GM23248 (cell line): ENCODE measurements around the gene FAT3. TPM values are rescaled to one million over a fixed set of nuclear protein-coding genes. Genes with fewer than 3 reads are reported as not detected.

Experiments used
- DNase-seq: peaks from one replicate; pipeline ENCODE4 v3.0.0-alpha.2; 2015
- H2AFZ ChIP-seq: fragments of 200-600 bp; sonication (generic); 2 replicates; pipeline ENCODE4 v1.6.1; 2016; ENCODE audit warnings: antibody characterized with exemption
- H3F3A ChIP-seq: fragments of 200-600 bp; sonication (generic); 2 replicates; pipeline ENCODE4 v1.6.1; 2016; ENCODE audit warnings: mild to moderate bottlenecking, antibody characterized with exemption, mixed run types; ENCODE audit not compliant: insufficient read depth
- H3K27ac ChIP-seq: fragments of 200-600 bp; sonication (generic); 2 replicates; pipeline ENCODE4 v1.5.1; 2016; ENCODE audit warnings: mild to moderate bottlenecking
- H3K27me3 ChIP-seq: fragments of 200-600 bp; sonication (generic); replicated peaks from 2 replicates; pipeline ENCODE4 v1.6.1; 2016; ENCODE audit warnings: mild to moderate bottlenecking; ENCODE audit not compliant: insufficient read depth
- H3K36me3 ChIP-seq: fragments of 200-600 bp; sonication (generic); 2 replicates; pipeline ENCODE4 v1.6.1; 2016; ENCODE audit warnings: low read depth, mild to moderate bottlenecking
- H3K4me1 ChIP-seq: fragments of 200-600 bp; sonication (generic); 2 replicates; pipeline ENCODE4 v1.6.1; 2016; ENCODE audit warnings: mild to moderate bottlenecking; ENCODE audit not compliant: insufficient read depth
- H3K4me2 ChIP-seq: fragments of 200-600 bp; sonication (generic); one replicate; pipeline ENCODE4 v1.6.1; 2016; ENCODE audit warnings: mild to moderate bottlenecking; ENCODE audit not compliant: unreplicated experiment
- H3K4me3 ChIP-seq: fragments of 200-600 bp; sonication (generic); 2 replicates; pipeline ENCODE4 v1.5.1; 2016; ENCODE audit warnings: mild to moderate bottlenecking
- H3K79me2 ChIP-seq: fragments of 200-600 bp; sonication (generic); 2 replicates; pipeline ENCODE4 v1.6.1; 2016; ENCODE audit warnings: mild to moderate bottlenecking; ENCODE audit not compliant: insufficient read depth
- H3K9ac ChIP-seq: fragments of 200-600 bp; sonication (generic); 2 replicates; pipeline ENCODE4 v1.6.1; 2016; ENCODE audit warnings: mild to moderate bottlenecking
- H3K9me2 ChIP-seq: fragments of 200-600 bp; sonication (generic); 2 replicates; pipeline ENCODE4 v1.6.1; 2016; ENCODE audit warnings: mixed run types, mild to moderate bottlenecking, moderate library complexity; ENCODE audit not compliant: insufficient read depth
- H3K9me3 ChIP-seq: fragments of 200-600 bp; sonication (generic); one replicate; pipeline ENCODE4 v1.6.1; 2017; ENCODE audit warnings: low read depth
- H4K20me1 ChIP-seq: fragments of 200-600 bp; sonication (generic); 2 replicates; pipeline ENCODE4 v1.6.0; 2016; ENCODE audit not compliant: insufficient read depth
- EZH2 ChIP-seq: fragments of 200-600 bp; sonication (generic); IDR thresholded peaks from 2 replicates; pipeline ENCODE4 v1.6.1; 2018; ENCODE audit warnings: antibody characterized with exemption, mild to moderate bottlenecking; ENCODE audit not compliant: insufficient read depth, poor library complexity, severe bottlenecking
- EZH2phosphoT487 ChIP-seq: fragments of 200-600 bp; sonication (generic); IDR thresholded peaks from 2 replicates; pipeline ENCODE4 v1.6.1; 2018; ENCODE audit warnings: antibody characterized with exemption, moderate library complexity, mild to moderate bottlenecking, low read depth; ENCODE audit not compliant: insufficient read depth
- WGBS, 2 experiments: methylation state at CpG; one replicate each; pipeline ENCODE4 v1.1.6; 2015 to 2017; ENCODE audit warnings: low lambda C conversion rate in 2 of 2, low coverage in 1 of 2; ENCODE audit errors: missing lambda C conversion rate in 2 of 2; 5-methylcytosine and 5-hydroxymethylcytosine counted together
- in situ Hi-C: fragments of 300-500 bp; cut with MboI; formaldehyde crosslinking; loops from 2 replicates; pipeline ENCODE4 v1.15.0; 2020
- polyA plus RNA-seq: library from polyadenylated mRNA; unstranded; fragments of >200 nt; fragmentation: Nextera tagmentation; extraction: Ambion mirVana; gene quantifications from 2 replicates; pipeline ENCODE4 v1.2.1, GENCODE V29; 2016
- total RNA-seq: library from RNA; depleted of rRNA; stranded (reverse); fragments of >200 nt; shearing (Covaris generic); gene quantifications from 2 replicates; pipeline ENCODE4 v1.2.3, GENCODE V29; 2014

Gene FAT3
- total and polyA plus RNA-seq, 2 experiments from 2014 or later: 0.19 to 1.9 TPM

DNA sequence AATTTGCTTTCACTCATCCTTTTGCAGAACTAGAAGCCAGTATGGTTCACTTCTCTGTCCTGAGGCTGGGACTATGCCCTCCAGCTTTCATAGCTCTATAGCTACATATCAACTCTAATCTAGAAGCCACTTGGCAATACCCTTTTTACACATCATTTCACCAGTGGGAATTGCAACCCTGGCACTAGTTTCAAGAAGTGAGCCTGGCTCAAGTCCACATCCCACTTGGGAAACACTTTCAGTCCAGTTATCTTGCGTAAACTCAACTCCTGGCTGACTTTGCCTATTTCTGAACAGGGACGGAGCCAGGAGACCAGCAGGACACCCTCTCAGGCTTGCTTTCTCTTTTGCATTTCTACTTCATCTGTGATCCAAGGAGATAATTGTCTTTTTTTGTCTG, 19.9 kb upstream of the FAT3 start:
- no peak for DNase-seq
- TF ChIP-seq EZH2phosphoT487: no peak
- no peak for TF ChIP-seq EZH2
- in situ Hi-C loops: no loop called here

DNA sequence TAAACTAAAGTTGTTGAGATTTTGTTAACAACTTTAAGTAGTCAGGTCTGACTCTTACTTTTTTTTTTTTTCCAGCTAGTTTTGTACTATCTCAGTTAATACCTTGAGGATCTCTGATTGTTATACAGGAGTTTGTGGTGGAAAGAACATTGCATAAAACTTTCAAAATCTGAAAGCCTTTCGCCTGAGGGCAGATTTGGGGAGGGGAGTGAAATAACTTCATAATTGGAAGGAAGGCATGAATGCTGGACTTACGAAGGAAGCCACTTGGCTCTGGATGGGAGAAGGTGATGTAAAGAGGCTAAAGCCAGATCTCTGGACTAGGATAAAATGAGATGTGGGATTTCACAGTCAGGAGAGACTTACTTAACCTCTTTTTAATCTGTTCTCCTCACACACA, 18.2 kb upstream of the FAT3 start:
- Histone ChIP-seq H3F3A (no peaks in the 10 kb centered on the region), H3K4me1 (no peaks in the 10 kb centered on the region), H3K9ac (no peak overlapping the region), H3K9me2 (no peaks in the 10 kb centered on the region), H4K20me1 (no peaks in the 10 kb centered on the region), H3K36me3 (no peaks in the 10 kb centered on the region), H3K4me3 (no peak overlapping the region), H2AFZ (no peak overlapping the region), H3K9me3 (no peaks in the 10 kb centered on the region), H3K4me2 (no peak overlapping the region), H3K27ac (no peak overlapping the region), H3K79me2 (no peaks in the 10 kb centered on the region), H3K27me3 (0 out of 2 replicates have a peak, but pooled peaks cover 10% of the 10 kb centered on the region)
- no peak for TF ChIP-seq EZH2phosphoT487
- no peak for TF ChIP-seq EZH2
- in situ Hi-C loops: no loop called here
- 50% methylated on average over 2 of the region's 2 CpGs for WGBS, 2 experiments
- no peak for DNase-seq

More for the DNA sequence above, 19.9 kb upstream of the FAT3 start:
- Histone ChIP-seq H3K4me3 (no peak overlapping the region), H3K9ac (no peak overlapping the region), H3F3A (no peaks in the 10 kb centered on the region), H3K27me3 (0 out of 2 replicates have a peak, but pooled peaks cover 10% of the 10 kb centered on the region), H3K9me2 (no peaks in the 10 kb centered on the region), H3K4me2 (no peak overlapping the region), H4K20me1 (no peaks in the 10 kb centered on the region), H3K4me1 (no peaks in the 10 kb centered on the region), H3K79me2 (no peaks in the 10 kb centered on the region), H2AFZ (no peak overlapping the region), H3K36me3 (no peaks in the 10 kb centered on the region), H3K9me3 (no peaks in the 10 kb centered on the region), H3K27ac (no peak overlapping the region)
- 7 to 16% methylated on average over 2 of the region's 2 CpGs for WGBS, 2 experiments

DNA sequence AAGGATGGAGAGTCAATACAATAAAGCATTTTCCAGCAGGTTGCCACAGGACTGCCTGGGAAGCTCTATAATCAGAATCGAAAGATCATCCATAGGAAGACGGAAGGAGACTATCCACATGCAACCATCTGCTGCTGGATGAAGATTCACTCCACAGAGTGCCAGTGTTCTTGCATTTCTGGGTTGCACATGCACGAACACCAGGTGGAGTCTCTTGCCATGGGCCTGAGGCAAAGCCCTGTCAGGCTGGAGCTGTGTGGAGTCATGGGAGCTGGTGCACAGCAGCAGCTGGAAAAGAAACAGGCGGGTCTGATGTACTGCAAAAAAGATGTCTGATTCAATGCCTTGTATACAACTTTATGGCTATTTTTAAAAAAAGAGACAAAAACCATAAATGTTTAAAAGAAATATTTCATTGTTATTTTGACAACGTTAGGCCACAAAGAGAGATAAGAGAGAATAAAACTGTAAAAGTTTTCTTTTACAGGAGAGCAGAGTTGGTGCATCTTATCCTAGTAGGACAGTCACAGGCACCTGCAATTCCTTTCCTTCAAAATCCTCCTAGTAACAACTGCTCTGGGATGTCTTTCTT, 12.9 kb upstream of the FAT3 start:
- TF ChIP-seq EZH2 (no peak), EZH2phosphoT487 (no peak)
- Histone ChIP-seq H4K20me1 (no peaks in the 10 kb centered on the region), H2AFZ (no peak overlapping the region), H3K4me3 (no peak overlapping the region), H3K36me3 (no peaks in the 10 kb centered on the region), H3K9me3 (no peaks in the 10 kb centered on the region), H3K9ac (no peak overlapping the region), H3K79me2 (no peaks in the 10 kb centered on the region), H3K27me3 (peaks cover 6% of the 10 kb centered on the region; the same call in 1 of the 2 replicates), H3K4me1 (no peaks in the 10 kb centered on the region), H3K4me2 (no peak overlapping the region), H3K27ac (no peak overlapping the region), H3K9me2 (no peaks in the 10 kb centered on the region), H3F3A (no peaks in the 10 kb centered on the region)
- in situ Hi-C loops: no loop called here
- WGBS, 2 experiments: 52 to 53% methylated on average over 5 of the region's 5 CpGs
- DNase-seq: peak; percentile 59

DNA sequence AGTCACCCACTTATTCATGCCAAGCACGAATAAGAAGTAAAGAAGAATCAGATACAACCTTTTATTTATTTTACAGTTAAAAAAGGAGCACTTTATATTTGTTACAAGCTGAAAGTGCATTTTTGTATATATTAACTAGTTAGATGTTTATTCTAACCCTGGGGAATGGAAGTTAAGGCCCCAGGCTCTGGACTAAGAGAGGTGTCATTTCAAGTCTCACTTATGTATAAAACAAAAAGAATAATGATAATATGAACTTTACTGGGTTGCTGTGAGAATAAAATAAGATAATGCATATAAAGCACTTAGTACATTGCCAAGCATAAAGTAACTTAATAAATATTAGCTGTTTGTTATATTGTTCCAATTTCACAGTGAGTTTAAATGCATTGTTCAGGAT, 12.1 kb upstream of the FAT3 start:
- in situ Hi-C loops: no loop called here
- H3K4me1 ChIP-seq: no peaks in the 10 kb centered on the region
- no peak overlapping the region for H3K27ac ChIP-seq
- H3K9ac ChIP-seq: no peak overlapping the region
- no peaks in the 10 kb centered on the region for H3K9me2 ChIP-seq
- no peak for DNase-seq
- no peaks in the 10 kb centered on the region for H4K20me1 ChIP-seq
- H3K4me2 ChIP-seq: no peak overlapping the region
- no peaks in the 10 kb centered on the region; the same call in 1 of the 2 replicates for H3K27me3 ChIP-seq
- no peaks in the 10 kb centered on the region for H3K9me3 ChIP-seq
- no peaks in the 10 kb centered on the region for H3F3A ChIP-seq
- TF ChIP-seq EZH2phosphoT487 (no peak), EZH2 (no peak)
- no peaks in the 10 kb centered on the region for H3K79me2 ChIP-seq
- H3K4me3 ChIP-seq: no peak overlapping the region
- WGBS, 2 experiments: 6 to 18% methylated on average over 1 of the region's 1 CpG
- H3K36me3 ChIP-seq: no peaks in the 10 kb centered on the region
- no peak overlapping the region for H2AFZ ChIP-seq
